Activated T-cell treated with anti-CD3 and anti-CD28 coated beads, Interleukin-2, amount 50 U/mL, for 4 hours (primary cell): ENCODE results near the gene ARHGAP1. TPM values are rescaled to one million over a fixed set of nuclear protein-coding genes. Genes with fewer than 3 reads are reported as not detected.

Experiments used
- ATAC-seq, 2 donors: fragments of 200-7000 bp; cut with Tn5 transposase; one replicate each; pipeline ENCODE4 v1.10.0; 2021
- DNase-seq: peaks from one replicate; pipeline ENCODE4 v3.0.0-alpha.2; 2020
- H3K27me3 Mint-ChIP-seq: one replicate; pipeline ENCODE4 v1.8.0; 2021; ENCODE audit warnings: low read depth, mixed read lengths
- H3K36me3 Mint-ChIP-seq: one replicate; pipeline ENCODE4 v1.8.0; 2022; ENCODE audit warnings: mixed read lengths; ENCODE audit not compliant: insufficient read depth
- H3K4me1 Mint-ChIP-seq: one replicate; pipeline ENCODE4 v1.8.0; 2021; ENCODE audit warnings: low read depth, mixed read lengths
- H3K4me3 Mint-ChIP-seq: one replicate; pipeline ENCODE4 v1.8.0; 2021; ENCODE audit warnings: mild to moderate bottlenecking, moderate library complexity, mixed read lengths
- H3K9me3 Mint-ChIP-seq: one replicate; pipeline ENCODE4 v1.8.0; 2021; ENCODE audit warnings: mixed read lengths
- total RNA-seq, 3 donors: library from RNA; stranded (reverse); gene quantifications; one replicate each; pipeline ENCODE4 v1.2.1, GENCODE V29; 2021

Gene ARHGAP1
- total RNA-seq: 10 to 100 TPM; 52.9 to 63.8 (median 53.4) TPM

- Mint-ChIP-seq H3K4me3 (peak within 1 kb of the TSS; percentile 97), H3K4me1 (peaks cover 47% of the 10 kb centered on the region), H3K36me3 (peaks cover 19% of the 10 kb centered on the region), H3K9me3 (no peaks in the 10 kb centered on the region), H3K27me3 (no peaks in the 10 kb centered on the region)
- DNase-seq (peak; percentile 98), ATAC-seq (peak; percentile 92 to 94)
Observed at GRCh38 chr11:46700241-46701077, at the start of gene ARHGAP1, which contains the start of gene ZNF408. Gene ARHGAP1 (minus strand): TSS chr11:46700619. CDS start chr11:46696107, 4,512 bp downstream. Gene ZNF408 (plus strand): TSS chr11:46701031. CDS start chr11:46701048, 17 bp downstream.

- no peaks in the 10 kb centered on the region for H3K27me3 Mint-ChIP-seq
- peaks cover 50% of the 10 kb centered on the region for H3K36me3 Mint-ChIP-seq
- H3K9me3 Mint-ChIP-seq: no peaks in the 10 kb centered on the region
- no peak for DNase-seq
- no peak for ATAC-seq
- H3K4me3 Mint-ChIP-seq: no peak overlapping the region
- H3K4me1 Mint-ChIP-seq: no peaks in the 10 kb centered on the region
Observed at GRCh38 chr11:46747150-46747549, 46.7 kb upstream of the ARHGAP1 start.

GRCh38 chr11:46745995-46746394 is 45.6 kb upstream of the ARHGAP1 start:
- ATAC-seq (no peak), DNase-seq (no peak)
- Mint-ChIP-seq H3K27me3 (no peaks in the 10 kb centered on the region), H3K36me3 (peaks cover 55% of the 10 kb centered on the region), H3K4me1 (no peaks in the 10 kb centered on the region), H3K9me3 (no peaks in the 10 kb centered on the region), H3K4me3 (no peak overlapping the region)

GRCh38 chr11:46745328-46745727 is 44.9 kb upstream of the ARHGAP1 start:
- no peak overlapping the region for H3K4me3 Mint-ChIP-seq
- H3K36me3 Mint-ChIP-seq: peaks cover 52% of the 10 kb centered on the region
- H3K4me1 Mint-ChIP-seq: no peaks in the 10 kb centered on the region
- H3K27me3 Mint-ChIP-seq: no peaks in the 10 kb centered on the region
- ATAC-seq (no peak), DNase-seq (no peak)
- no peaks in the 10 kb centered on the region for H3K9me3 Mint-ChIP-seq

DNA sequence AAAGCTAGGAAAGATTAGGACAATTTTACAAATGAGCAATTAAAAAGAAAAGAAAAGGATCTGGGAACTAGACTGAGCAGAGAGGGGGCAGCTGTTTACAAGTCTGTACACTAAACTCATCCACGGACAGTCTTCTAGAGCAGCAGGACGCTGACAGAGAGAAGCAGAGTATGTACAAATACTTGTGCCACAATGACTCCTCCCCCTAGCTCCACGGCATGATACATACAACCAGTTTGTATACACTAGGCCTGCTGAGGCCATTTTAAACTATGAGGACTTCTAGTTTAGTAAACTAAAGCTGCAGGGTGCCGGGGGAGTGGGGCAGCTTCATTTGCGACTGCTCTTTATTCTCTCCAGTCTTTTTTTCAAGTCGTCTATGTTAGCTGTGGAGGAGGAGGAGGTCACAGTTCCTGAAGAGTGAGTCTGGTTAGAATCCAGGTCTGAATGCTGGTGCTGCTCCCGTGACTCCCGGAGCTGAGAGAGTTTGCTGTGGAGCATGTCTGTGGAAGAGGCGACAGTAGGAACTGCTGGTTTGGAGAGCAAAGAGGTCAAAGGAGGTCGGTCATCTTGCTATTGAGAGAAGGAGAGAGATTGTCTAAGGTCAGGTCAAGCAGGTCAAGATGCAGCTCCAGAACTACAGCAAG is 43.4 kb upstream of the ARHGAP1 start:
- no peaks in the 10 kb centered on the region for H3K27me3 Mint-ChIP-seq
- ATAC-seq: no peak
- no peak for DNase-seq
- no peaks in the 10 kb centered on the region for H3K4me1 Mint-ChIP-seq
- H3K36me3 Mint-ChIP-seq: peaks cover 49% of the 10 kb centered on the region
- H3K4me3 Mint-ChIP-seq: no peak overlapping the region
- no peaks in the 10 kb centered on the region for H3K9me3 Mint-ChIP-seq

DNA sequence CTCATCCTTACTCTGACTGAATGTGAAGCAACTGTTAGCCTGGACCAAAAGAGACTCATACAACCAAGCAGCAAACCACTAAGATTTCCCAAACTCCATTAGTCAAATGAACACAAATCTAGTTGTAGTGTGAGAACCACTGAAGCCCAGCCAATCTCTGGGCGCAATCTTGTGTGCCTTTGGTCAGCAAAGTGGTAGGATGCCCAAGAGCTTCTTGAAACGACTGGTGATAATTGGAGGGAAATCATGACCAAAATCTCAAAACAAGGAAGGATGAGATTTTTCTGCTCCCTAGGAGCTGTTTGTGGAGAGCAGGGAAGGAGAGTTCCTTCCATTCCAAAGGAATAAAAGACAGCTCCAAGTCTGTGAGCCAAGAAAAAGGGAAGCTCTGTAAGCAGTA is 42.6 kb upstream of the ARHGAP1 start:
- no peaks in the 10 kb centered on the region for H3K27me3 Mint-ChIP-seq
- H3K36me3 Mint-ChIP-seq: peaks cover 47% of the 10 kb centered on the region
- H3K9me3 Mint-ChIP-seq: no peaks in the 10 kb centered on the region
- DNase-seq (no peak), ATAC-seq (no peak)
- no peak overlapping the region for H3K4me3 Mint-ChIP-seq
- H3K4me1 Mint-ChIP-seq: no peaks in the 10 kb centered on the region

GRCh38 chr11:46741600-46742484 is 41.4 kb upstream of the ARHGAP1 start:
- ATAC-seq: no peak
- no peaks in the 10 kb centered on the region for H3K4me1 Mint-ChIP-seq
- peaks cover 41% of the 10 kb centered on the region for H3K36me3 Mint-ChIP-seq
- no peaks in the 10 kb centered on the region for H3K27me3 Mint-ChIP-seq
- DNase-seq: no peak
- no peak overlapping the region for H3K4me3 Mint-ChIP-seq
- H3K9me3 Mint-ChIP-seq: no peaks in the 10 kb centered on the region

GRCh38 chr11:46738887-46739286 is 38.5 kb upstream of the ARHGAP1 start:
- no peaks in the 10 kb centered on the region for H3K27me3 Mint-ChIP-seq
- no peak for ATAC-seq
- H3K4me1 Mint-ChIP-seq: no peaks in the 10 kb centered on the region
- no peak for DNase-seq
- no peaks in the 10 kb centered on the region for H3K9me3 Mint-ChIP-seq
- H3K36me3 Mint-ChIP-seq: peaks cover 29% of the 10 kb centered on the region
- H3K4me3 Mint-ChIP-seq: no peak overlapping the region

GRCh38 chr11:46737699-46738098 is 37.3 kb upstream of the ARHGAP1 start:
- Mint-ChIP-seq H3K4me1 (no peaks in the 10 kb centered on the region), H3K27me3 (no peaks in the 10 kb centered on the region), H3K9me3 (no peaks in the 10 kb centered on the region), H3K36me3 (peaks cover 18% of the 10 kb centered on the region), H3K4me3 (no peak overlapping the region)
- ATAC-seq (no peak), DNase-seq (no peak)

DNA sequence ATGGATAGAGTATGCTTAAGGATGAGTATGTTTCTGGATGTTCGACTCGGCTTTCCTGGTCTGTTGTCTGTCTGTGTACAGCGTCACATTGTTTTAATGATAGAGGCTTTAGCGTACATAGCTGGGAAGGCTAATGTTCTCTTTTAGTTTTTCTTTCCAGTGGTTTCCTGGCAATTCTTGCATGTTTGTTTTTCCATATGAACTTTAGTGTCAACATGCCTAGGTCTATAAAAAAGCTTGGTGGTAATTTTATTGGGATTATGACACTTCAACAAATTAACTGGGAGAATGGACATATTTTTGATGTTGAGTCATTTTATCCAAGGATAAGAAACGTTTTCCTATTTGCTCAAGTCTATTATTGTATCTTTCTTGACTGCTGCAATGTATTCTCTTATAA is 36.2 kb upstream of the ARHGAP1 start:
- Mint-ChIP-seq H3K9me3 (no peaks in the 10 kb centered on the region), H3K4me3 (no peak overlapping the region), H3K4me1 (no peaks in the 10 kb centered on the region), H3K36me3 (peaks cover 7% of the 10 kb centered on the region), H3K27me3 (no peaks in the 10 kb centered on the region)
- DNase-seq (no peak), ATAC-seq (no peak)

GRCh38 chr11:46736146-46736545 is 35.7 kb upstream of the ARHGAP1 start:
- H3K4me3 Mint-ChIP-seq: no peak overlapping the region
- ATAC-seq (no peak), DNase-seq (no peak)
- no peaks in the 10 kb centered on the region for H3K27me3 Mint-ChIP-seq
- no peaks in the 10 kb centered on the region for H3K9me3 Mint-ChIP-seq
- H3K36me3 Mint-ChIP-seq: peaks cover 5% of the 10 kb centered on the region
- no peaks in the 10 kb centered on the region for H3K4me1 Mint-ChIP-seq

GRCh38 chr11:46733234-46733633 is 32.8 kb upstream of the ARHGAP1 start:
- no peak for DNase-seq
- Mint-ChIP-seq H3K9me3 (no peaks in the 10 kb centered on the region), H3K36me3 (no peaks in the 10 kb centered on the region), H3K4me1 (no peaks in the 10 kb centered on the region), H3K27me3 (no peaks in the 10 kb centered on the region), H3K4me3 (no peak overlapping the region)
- no peak for ATAC-seq

DNA sequence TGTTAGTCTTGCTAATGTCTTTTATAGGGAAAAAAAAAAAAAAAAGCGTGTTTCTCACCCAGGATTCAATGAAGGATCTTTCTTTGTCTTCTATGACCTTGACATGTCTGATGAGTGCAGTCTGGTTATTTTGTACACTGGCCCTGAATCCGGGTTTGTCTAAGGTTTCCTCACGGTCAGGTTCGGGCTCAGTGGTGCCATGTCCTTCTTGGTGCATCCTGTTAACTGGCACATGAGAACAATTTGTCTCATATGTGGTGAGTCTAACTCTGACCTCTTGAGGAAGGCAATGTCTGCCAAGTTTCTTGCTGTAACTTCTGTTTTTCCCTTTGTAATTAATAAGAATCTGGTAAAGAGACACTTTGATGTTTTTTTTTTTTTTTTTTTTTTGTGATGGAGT is 31.1 kb upstream of the ARHGAP1 start:
- no peak overlapping the region for H3K4me3 Mint-ChIP-seq
- H3K27me3 Mint-ChIP-seq: no peaks in the 10 kb centered on the region
- no peak for DNase-seq
- no peaks in the 10 kb centered on the region for H3K4me1 Mint-ChIP-seq
- no peak for ATAC-seq
- H3K36me3 Mint-ChIP-seq: no peaks in the 10 kb centered on the region
- no peaks in the 10 kb centered on the region for H3K9me3 Mint-ChIP-seq
